GM03348 (cell line): ENCODE measurements around the gene BACH2.

ENCODE experiments used
- DNase-seq: peaks from one replicate; pipeline ENCODE4 v3.0.0; 2012; ENCODE audit warnings: low spot score

Gene BACH2

DNA sequence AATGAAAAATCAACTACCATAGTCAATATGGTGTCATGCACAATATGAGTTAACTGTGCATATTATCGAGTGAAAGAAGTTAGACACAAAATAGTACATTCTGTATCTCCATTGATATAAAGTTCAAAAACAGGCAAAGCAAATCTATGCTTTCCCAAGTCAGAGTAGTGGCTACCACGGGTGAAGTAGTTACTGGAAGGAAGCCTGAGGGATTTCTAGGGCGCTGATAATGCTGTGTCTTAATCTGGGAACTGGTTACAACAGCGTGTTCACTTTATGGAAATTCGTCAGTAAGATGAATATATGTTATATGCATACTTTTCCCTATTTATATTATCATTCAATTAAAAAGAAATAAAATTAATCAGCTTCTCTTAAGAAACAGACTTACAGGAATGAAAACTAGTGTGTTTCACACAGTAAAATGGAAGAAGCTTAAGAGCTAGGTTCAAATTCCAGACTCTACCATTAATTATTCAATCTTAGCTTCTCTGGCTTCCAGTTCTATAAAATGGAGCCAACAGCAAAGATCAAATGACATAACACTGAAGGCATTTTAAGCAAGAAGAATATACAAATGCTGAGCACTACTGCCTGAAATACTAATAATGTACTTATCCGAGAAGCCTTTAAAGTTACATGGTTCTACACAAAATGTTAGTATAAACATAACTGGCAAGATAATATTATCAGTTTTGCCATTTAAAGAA is 19.2 kb downstream of the BACH2 start:
- no peak for DNase-seq

DNA sequence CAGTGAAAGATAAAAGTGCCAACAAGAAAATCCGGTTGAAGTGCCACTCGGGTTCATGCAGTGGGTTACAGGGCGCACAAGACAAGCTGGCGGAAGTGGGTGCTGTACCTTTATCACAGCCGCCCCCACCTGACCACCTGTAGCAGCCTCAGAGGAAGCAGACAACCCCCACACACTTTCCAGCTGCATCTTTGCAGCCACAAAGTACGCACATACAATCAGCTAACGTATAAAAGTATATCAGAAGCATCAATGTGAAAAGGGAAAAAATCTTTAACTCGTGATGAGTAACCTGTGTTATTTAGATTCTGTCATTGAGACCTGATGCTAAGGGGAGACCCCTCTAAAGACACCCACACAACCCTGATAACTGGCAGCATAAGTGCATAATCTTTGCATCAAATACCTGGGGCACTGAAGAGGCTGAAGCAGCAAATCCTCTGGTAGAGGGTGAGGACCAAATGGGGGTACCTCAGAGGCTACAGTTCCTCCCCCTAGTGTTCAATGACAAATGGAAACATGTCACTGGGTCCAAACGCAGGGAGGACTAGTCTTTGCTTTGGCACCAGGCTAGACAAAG is 22.1 kb downstream of the BACH2 start:
- no peak for DNase-seq

DNA sequence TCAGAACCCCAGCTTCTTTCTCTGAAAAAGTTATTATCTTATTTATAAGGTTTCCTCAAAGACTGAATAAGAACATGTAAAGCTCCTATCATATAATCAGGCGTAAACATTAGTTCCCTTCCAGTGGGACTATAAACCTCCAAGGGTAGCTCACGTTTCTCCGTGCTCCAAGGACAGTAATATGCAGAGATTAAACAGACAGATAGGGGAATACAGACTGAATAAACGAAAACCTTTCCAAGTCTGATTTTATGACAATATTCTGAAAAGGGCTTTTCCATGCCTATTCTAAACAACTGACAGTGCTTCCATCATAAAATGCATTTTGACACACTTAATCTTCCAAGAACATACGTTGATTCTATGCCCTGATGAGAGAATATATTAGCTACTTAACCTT is 22.8 kb downstream of the BACH2 start:
- no peak for DNase-seq

DNA sequence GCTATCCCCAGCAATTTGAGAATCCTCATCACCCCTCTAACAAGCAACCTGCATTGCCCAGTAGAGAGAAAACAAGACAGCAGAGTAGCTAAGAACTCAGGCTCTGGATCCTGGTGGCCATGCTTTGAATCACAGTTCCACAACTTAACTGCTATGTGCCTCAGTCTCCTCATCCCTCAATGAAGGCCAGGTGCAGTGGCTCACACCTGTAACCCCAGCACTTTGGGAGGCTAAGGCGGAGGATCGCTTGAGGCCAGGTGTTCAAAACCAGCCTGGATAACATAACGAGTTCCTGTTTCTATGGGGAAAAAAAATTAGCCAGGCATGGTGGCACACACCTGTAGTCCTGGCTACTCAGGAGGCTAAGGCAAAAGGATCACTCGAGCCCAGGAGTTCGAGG is 23.7 kb downstream of the BACH2 start:
- DNase-seq = no peak

DNA sequence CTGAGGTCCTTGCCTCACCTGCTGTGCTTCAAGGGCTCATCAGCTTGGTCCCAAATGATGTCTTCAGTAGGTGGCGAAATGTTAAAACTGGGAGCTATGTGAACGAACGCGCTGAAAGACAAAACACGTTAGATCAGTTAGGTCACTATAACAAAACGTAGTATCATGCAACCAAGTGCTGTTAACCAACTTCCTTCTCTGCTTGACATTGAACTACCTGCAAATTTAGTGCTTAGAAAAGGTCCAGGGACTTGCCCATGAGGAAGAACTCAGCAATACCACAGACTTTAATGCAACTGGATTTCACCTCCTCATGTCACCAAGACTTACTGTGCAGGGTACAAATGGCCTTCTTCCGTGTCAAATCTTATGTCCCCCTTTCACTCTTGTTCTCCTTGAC is 24.8 kb downstream of the BACH2 start:
- DNase-seq = no peak

DNA sequence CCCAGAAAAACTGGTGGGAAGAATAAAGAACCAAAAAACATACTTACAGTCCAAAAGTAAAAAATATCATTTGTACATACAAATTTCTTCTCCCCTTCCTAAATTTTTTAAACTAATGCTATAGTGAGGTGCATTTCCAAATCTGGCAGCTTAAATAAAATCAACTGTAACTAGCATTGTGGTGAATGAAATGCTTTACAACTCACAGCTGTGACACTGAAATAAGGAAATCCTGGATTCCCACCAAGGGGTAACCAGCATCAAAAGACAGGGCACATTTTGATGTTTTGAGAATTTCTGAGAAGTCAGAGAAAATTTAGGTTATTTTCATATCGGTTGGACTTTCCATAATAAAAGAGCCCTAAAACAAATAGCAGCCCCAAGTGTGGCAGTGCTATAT is 27.3 kb downstream of the BACH2 start:
- DNase-seq = no peak

DNA sequence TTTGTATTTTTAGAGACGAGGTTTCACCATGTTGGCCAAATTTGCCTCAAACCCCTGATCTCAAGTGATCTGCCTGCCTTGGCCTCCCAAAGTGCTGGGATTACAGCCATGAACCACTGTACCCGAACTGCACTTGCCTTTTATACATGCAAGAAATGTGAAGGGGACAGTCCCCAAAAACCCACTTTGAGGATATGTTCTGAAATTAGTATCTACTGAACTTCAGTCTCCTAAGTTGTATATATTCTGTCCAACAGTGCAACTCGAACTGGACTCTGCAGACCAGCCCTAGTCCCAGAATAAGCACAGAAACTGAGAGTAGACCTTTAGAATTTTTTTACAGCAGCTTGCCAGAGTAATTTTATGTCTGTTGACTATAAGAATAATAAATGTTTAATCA is 28.5 kb downstream of the BACH2 start:
- no peak for DNase-seq

DNA sequence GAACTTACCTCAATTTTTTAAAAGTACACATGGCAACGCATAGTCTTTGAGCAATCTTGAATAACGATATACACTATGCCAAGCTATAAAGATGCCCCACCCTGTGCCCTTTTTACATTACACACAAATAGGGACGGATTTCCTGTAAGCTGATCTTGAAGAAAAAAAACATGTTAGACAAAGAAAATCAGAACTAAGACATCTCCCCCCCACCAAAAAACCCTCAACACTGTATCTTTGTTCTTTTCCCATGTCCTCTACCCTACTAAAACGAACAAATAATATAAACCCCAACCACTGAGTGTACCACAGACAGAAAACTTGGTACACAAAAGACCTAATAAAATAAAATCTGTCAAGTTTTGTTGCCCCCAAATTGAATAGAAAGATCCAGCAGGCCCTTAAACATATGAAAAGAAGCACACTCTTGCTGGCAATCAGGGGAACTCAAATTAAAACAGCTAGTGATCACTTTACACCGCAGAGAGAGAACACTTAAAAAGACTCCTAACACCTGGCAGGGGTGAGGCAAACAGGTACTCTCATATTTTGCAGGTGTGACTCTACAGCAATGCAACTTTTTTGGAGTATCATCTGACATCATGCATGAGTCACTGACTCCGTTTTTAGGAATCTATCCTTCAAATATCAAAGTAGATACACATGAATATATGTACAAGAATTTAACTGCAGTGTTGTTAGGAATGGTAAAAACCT is 29.6 kb downstream of the BACH2 start:
- DNase-seq = no peak

DNA sequence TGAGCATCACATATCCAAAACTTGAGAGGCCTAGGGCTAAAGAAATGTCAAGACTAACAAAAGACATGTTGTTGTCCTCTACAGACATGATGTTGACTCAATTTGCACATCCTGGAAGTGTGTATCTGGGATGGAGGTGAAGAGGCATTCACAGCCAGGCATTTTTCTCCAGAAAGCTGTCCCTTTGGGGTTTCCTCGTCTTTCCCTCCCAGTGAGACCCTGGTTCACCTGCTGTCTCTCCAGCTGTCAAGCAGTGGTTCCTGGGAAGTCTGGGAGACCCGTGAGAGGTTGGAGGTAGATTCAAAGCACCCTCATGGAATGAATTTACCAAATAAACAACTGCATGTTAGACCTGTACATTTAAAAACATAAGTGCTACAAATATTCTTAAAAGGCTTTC is 32.1 kb downstream of the BACH2 start:
- DNase-seq = no peak

DNA sequence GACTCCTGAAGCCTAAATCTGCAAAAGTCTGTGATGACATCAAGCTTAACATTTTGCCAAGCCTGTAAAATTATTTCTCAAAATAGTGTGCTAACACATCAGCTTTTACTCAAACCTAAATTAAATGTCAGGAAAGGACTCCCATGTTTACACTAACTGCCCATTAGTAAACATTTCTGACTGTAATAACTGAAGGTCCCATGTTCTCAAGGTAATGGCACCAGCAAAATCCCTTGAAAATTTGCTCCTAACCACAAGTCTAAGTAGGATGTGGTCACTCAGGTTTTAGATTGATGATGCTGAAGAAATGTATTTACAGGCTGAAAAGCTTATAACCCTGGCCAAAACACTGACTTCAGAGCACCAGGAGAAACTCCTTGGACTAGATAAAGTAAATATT is 33.0 kb downstream of the BACH2 start:
- no peak for DNase-seq

DNA sequence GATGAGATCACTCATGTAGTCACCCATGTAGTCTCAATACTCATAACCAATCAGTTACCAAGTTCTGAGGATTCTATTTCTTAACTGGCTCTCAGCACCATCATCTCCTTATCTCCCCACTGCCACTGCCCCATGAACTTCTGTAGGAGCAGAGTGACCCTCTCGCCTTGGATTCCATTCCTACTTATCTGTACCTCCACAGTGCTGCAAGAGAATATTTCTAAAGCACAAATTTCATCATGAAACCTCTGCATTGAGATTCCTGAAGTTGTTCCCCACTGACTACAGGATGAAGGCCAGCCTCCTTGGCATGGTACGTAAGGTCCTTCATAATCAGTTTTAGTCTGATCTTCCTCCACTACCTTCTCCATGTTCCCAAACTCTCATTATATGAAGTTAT is 34.8 kb downstream of the BACH2 start:
- DNase-seq = no peak

DNA sequence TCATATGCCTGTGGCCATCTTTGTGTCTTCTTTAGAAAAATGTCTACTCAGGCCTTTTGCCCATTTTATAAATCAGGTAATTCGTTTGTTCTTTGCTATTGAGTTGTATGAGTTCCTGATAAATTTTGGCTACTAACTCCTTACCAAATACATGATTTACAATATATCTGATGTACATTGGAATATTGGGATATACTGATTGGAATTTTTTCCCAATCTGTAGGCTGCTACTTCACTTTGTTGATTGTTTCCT is 39.2 kb downstream of the BACH2 start:
- no peak for DNase-seq

DNA sequence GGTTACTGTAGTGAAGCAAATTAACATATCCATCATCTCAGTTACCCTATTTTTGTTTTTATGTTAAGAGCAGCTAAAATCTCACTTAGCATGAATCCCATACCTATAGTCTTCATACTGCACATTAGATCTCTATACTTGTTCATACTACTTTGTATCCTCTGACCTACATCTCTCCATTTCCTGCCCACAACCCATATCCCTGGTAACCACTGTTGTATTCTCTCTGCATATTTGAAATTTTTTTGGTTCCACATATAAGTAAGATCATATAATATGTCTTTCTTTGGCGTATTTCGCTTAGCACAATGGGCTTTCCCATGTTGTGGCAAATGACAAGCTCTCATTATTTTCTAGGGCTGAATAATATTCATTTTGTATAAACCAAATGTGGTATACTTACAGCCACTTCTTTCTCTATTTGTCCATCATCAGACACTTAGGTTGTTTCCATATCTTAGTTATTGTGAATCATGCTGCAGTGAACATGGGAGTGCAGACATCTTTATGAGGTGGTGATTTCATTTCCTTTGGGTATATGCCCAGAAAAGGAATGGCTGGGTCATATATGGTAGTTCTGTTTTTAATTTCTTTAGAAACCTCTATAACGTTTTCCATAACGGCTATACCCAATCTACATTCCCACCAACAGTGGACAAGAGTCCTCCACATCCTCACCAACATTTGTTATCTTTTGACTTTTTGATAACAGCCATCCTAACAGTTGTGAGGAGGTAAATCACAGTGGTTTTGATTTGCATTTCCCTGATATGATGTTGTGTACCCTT is 39.8 kb downstream of the BACH2 start:
- no peak for DNase-seq

DNA sequence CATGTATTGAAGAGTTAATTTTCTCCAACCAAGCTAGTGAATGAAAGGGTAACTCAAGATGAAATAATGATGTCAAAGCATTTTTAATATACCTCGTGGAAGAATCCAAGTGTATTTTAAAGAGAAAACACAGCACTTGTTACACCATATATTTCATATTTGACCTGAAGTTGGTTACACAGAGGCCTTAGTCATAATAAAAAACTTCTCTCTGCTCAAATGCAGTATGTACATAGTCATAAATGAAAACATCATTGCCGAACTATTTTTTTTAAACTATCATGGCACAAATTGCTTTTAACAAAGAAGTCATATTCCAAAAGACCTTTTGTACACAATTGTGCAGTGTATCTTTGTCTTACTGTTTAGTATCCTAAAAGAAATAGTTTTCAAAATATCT is 43.0 kb downstream of the BACH2 start:
- no peak for DNase-seq

DNA sequence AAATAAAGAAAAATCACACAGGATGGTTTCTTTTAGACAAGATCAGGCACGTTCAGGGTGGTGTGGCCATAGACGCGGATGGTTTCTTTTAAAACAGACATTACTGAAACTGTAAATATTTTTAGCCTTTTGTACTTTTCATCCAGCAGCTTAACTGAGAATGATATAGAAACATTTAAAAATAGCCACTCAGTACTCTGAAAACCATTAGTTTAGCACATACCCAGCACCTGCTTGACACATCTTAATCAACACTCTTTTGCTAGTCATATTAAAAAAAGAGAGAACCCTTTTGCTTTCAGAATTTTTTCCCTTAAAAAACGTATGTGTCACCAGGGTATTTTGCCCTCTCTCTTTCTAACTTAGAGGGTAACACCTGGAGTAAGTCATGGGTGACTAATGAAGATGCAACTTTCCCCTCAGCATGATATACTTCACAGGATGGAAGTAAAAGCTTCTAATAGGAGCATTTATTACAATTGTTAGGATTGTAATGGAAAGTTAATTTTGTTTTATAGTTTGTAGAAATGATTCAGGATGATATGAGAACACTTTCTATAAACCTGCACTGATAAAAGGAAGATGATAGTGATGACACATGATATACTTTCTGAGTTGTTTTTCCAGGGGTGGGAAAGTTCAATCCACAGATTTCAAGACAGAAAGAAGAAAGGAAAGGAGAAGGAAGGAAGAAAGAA is 45.2 kb downstream of the BACH2 start:
- no peak for DNase-seq

DNA sequence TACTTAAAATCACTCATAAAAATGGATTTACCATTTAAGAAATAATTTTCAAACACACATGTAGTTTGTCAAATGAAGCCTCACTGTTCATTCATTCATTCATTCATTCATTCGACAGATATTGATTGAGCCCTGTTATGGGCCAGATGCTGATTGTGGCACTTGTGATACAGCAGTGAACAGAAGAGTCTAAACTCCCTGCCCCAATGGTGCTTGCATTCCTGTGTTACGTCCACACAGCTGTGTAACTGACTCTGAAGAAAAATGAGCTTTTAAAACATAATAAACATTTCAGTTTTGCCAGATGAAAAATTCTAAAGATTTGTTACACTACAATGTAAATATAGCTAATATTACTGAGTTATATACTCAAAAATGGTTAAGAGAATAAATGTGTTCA is 46.2 kb downstream of the BACH2 start:
- DNase-seq = no peak

DNA sequence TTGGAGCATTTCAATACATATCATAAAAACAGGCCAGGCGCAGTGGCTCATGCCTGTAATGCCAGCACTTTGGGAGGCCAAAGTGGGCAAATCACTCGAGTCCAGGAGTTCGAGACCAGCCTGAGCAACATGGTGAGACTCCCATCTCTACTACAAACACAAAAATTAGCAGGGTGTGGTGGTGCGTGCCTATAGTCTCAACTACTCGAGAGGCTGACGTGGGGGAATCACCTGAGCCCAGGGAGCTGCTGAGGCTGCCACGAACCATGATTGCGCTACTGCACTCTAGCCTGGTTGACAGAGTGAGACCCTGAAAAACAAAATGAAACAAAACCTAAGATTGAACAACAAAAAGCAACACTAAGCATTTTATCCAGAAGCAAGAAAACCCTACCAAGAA is 47.2 kb downstream of the BACH2 start:
- no peak for DNase-seq

DNA sequence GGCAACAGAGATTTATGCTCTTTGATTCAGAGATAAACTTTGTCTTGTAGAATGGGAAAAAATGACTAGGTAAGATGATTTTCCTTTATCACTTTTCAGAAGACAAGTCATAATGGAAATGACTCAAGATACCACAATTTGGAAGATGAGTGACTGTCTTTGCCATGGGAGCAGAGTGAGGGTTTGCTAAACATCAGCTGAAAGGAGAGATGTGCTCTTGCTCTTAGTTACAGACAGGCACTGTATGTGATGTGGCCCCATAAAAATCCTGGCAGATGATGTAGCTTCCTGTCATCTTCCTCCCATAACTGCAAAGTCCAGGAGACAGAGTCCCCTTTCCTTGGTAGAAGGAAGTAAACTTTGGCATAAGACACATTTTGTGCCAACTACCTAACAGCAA is 47.6 kb downstream of the BACH2 start:
- no peak for DNase-seq

DNA sequence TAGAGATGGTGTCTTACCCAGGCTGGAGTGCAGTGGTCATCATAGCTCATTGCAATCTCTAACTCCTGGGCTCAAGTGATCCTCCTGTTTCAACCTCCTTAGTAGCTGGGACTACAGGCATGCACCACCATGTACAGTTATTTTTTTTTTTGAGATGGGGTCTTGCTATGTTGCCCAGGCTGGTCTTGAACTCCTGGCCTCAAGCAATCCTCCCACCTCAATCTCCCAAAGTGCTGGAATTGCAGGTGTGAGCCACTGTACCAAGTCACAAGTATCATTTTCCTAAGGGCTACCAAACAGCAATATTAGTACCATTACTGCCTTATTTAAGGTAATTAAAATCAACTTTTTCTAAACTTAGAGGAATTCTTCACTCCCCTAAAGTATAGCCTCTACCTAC is 49.4 kb downstream of the BACH2 start:
- DNase-seq = no peak

DNA sequence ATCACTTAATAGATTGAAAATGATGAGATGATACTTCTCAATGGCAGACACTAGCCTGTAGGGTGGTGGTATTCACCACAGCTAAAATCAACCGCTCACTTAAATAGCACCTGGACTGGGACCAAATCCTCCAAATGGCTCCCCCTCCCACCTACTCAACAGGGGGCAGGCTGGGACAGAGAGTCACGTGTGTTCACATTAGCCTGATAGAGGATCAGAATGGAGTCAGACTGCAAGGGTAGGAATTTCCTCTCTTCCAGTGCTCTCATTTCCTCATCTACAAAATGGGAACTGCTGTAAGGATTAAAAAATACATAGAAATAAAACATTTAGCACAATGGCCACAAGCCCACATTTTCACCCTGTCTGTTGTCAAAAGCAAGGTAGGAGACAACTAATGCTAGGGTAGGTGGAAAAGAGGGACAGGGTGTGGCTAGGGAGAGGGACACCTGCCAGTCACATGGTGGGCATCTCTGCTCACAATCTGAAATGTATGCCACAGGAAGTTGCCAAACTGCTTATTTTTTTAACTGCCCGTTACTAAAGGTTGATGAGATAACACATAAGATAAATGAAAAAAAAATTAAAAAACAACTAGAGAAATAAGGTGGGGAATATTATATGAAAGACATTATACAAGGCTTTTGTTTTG is 55.3 kb downstream of the BACH2 start:
- no peak for DNase-seq

DNA sequence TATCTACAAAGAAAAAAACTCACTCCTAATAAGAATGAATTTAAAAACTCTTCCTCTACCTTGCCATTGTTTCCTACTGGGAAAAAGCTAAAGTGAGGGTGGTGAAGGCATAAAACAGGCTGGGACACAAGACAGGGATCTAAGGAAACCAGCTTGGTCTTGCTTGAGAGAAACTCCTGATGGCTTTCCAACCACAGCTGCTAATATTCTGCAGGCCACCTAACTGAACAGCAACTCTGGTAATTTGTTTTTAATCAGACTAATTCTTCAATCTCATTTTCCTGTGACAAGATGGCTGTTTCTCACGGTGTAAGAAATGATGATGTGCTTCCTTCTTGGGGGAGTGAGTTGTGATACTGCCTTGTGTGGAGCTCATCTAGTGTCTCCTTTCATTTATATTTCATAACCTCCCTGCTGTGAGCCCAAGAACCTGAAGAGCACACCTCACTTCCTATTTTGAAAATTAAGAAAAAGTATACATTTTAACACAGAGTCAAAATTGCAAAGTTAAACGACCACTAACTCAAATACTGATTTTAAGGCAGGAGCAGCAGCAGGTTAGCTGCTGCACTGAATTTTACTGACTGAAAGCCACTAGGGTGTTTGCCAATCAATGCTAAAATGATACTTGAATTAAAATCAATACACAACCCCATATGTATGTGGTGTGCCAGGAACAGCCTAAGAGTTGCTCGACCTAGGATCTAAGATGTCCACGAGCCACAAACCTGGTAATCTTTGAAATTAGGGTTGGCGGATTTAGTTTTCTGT is 58.0 kb downstream of the BACH2 start:
- no peak for DNase-seq
